Urothelium cell line (cell line): ENCODE data around the gene WBP1.
A peak's percentile ranks its signal among the peaks of the same experiment; 100 is the strongest.
"Not testable (repeated sequence)": the region's sequence is repeated elsewhere in the genome, so short reads cannot be mapped to it uniquely, and the experiment has no call there.

Experiments used
- DNase-seq: peaks from one replicate; pipeline ENCODE4 v3.0.0; 2011; ENCODE audit warnings: low spot score, mixed read lengths
- FAIRE-seq: peaks from 2 replicates; lab custom pipeline; 2011; peaks lifted over from hg19 to GRCh38; lab: Jason Lieb, UNC

The WBP1 gene

GRCh38 chr2:74448771-74449170, 9.5 kb upstream of the WBP1 start:
- DNase-seq (no peak), FAIRE-seq (no peak)

DNA sequence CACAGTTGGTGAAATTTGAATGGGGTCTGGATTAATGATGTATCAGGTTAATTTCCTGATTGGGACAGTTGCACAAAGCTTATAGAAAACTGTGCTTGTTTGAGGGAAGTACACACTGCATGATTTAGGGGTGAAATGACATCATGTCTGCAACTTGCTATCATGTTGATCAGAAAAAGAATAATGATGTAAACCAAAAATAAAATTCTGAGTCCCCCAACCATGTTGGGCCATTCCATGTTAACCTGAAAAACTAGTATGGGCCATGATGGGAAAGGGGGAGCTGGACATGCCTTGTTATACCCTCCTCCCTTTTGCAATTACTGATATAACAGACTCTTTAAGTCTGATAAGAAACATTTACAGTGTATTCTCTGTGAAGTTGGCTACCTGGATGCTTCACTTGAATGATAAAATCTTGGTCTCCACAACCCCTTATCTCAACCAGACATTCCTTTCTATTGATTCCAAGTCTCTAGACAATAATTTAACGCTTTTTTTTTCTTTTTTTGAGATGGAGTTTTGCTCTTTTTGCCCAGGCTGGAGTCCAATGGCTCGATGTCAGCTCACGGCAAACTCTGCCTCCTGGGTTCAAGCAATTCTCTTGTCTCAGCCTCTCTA, 7.6 kb upstream of the WBP1 start:
- DNase-seq, result no peak
- FAIRE-seq, result no peak

DNA sequence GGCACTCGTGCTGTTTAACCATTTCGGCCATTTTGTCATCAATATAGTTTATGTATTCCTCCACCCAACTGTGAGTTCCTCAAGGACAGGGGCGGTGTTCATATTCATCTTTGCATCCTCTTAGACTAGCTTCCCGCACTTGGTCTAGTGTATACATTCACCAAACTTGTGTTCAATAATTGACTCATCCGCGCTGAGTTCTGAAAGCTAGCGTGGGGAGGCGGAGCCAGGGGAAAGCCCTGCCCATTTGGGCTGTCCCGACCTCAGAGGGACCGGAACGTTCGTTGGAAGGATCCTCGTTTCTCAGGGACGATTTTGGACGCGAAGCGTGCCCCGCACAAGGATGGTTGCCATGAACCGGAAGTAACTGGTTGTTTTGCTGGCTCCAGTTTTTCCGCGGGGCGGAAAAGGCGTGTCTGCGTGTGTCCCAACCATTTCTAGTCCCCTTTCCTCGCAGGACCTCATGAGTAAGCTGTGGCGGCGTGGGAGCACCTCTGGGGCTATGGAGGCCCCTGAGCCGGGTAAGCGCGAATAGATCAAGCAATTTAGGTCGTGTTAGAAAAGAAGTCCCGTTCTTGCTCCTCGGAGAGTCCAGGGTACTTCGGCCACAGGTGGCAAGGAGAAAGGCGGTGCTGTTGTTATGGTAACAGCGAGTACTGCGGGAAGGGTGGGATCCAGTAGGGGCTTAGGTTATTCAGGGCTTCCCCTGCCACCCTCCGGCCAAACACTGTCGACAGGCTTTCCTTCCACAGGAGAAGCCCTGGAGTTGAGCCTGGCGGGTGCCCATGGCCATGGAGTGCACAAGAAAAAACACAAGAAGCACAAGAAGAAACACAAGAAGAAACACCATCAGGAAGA, 3.4 kb upstream of the WBP1 start, which contains the start of gene INO80B:
TSS of gene INO80B (plus strand) at position 434 of the 858 bp plus-strand sequence. CDS start at position 464, 30 bp downstream.
- FAIRE-seq (peak; percentile 70), DNase-seq (peak; percentile 94)

DNA sequence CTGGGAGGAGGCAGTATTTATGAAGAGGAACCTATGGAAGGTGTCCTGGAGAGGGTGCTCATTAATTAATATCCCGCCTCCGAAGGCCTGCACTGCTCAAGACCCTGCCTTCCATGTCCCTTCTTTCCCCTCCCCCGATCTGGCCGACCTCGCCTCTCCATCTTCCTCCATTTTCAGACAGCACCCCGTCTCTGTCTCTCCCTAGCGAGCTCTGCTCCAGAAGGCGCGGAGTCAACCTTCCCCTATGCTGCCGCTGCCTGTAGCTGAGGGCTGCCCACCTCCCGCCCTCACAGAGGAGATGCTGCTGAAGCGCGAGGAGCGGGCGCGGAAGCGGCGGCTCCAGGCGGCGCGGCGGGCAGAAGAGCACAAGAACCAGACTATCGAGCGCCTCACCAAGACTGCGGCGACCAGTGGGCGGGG, 1.1 kb upstream of the WBP1 start:
- FAIRE-seq (no peak), DNase-seq (no peak)

GRCh38 chr2:74457549-74458131, 598 bp upstream of the WBP1 start:
- DNase-seq, result peak; percentile 73
- FAIRE-seq, result peak; percentile 55

DNA sequence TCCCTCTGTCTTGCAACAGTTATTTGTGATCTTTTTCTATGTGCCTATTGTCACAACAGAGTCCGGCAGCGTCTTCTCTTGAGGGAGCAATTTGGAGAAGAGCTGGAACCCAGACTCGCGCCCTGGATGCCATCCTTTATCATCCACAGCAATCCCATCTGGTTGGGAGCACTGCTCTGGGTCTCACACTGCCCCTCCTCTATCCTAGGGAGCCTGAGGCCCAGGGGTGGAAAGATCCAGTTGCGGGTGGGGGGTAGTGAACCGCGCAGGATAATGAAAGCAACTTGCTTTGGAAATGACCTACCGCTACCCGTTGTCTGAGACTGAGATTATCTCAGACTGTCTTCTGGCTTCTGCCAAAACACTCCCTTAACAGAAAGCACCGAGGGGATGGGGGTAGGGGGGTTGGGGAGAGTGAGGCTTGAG, 713 bp downstream of the WBP1 start:
- DNase-seq, result no peak

GRCh38 chr2:74459503-74460118, 1.4 kb downstream of the WBP1 start:
- not testable (repeated sequence) for DNase-seq, FAIRE-seq

More for the DNA sequence above, 713 bp downstream of the WBP1 start:
- no peak for FAIRE-seq

DNA sequence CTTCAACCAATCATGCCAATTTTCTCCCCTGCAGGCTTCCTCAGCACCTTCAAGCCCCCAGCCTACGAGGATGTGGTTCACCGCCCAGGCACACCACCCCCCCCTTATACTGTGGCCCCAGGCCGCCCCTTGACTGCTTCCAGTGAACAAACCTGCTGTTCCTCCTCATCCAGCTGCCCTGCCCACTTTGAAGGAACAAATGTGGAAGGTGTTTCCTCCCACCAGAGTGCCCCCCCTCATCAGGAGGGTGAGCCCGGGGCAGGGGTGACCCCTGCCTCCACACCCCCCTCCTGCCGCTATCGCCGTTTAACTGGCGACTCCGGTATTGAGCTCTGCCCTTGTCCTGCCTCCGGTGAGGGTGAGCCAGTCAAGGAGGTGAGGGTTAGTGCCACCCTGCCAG, 1.9 kb downstream of the WBP1 start:
- FAIRE-seq, DNase-seq: not testable (repeated sequence)

GRCh38 chr2:74461187-74462053, 3.2 kb downstream of the WBP1 start:
- FAIRE-seq, result no peak
- no peak for DNase-seq

DNA sequence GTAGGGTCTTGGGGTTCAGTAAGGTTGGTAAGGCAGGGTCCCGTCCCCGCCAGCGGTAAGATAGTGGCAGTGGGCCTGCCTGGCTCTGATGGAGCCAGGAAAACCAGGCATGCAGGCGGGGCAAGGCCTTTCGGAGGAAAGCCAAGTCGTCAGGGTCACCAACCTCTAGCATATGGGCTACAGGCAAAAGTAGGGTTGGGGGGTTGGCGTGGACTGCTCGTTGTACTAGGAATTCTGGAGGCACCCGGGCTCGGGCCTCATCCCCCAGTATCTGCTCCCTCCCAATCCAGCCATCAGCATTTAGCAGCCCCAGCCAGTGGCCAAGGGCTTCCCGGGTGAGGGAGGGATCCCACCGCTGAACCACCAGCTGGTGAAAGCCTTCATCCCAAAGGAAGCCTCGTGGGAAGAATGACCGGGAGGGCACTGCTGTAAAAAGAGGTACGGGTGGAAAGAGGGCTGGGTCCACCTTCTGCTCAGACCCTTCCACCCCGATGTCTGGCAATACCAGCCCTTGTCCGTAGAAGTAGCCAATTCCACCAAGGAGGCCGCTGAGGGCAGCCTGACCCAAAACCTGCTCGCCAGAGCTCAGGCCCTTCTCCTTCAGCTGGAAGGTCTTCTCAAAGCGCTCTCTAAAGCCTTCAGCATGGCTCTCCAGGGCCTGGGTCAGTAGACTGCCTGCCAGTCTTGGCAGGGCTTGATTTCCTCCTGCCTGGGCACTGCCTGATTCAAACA, 4.0 kb downstream of the WBP1 start:
- no peak for FAIRE-seq

GRCh38 chr2:74462786-74463105, 4.5 kb downstream of the WBP1 start:
- FAIRE-seq, result no peak

More for the DNA sequence above, 4.0 kb downstream of the WBP1 start:
- no peak for DNase-seq

GRCh38 chr2:74464406-74464805, 6.2 kb downstream of the WBP1 start:
- no peak for DNase-seq
- no peak for FAIRE-seq

More at GRCh38 chr2:74462786-74463105, 4.5 kb downstream of the WBP1 start:
- DNase-seq, result no peak

DNA sequence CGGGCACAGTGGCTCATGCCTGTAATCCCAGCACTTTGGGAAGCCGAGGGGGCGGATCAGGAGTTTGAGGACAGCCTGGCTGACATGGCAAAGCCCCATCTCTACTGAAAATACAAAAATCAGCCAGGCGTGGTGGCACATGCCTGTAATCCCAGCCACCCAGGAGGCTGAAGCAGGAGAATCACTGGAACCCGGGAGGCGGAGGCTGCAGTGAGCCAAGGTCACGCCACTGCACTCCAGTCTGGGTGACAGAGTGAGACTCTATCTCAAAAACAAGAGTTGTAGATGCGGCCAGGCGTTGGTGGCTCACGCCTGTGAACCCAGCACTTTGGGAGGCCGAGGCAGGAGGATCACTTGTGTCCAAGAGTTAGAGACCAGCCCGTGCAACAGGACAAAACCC, 12.5 kb downstream of the WBP1 start:
- FAIRE-seq, result not testable (repeated sequence)

DNA sequence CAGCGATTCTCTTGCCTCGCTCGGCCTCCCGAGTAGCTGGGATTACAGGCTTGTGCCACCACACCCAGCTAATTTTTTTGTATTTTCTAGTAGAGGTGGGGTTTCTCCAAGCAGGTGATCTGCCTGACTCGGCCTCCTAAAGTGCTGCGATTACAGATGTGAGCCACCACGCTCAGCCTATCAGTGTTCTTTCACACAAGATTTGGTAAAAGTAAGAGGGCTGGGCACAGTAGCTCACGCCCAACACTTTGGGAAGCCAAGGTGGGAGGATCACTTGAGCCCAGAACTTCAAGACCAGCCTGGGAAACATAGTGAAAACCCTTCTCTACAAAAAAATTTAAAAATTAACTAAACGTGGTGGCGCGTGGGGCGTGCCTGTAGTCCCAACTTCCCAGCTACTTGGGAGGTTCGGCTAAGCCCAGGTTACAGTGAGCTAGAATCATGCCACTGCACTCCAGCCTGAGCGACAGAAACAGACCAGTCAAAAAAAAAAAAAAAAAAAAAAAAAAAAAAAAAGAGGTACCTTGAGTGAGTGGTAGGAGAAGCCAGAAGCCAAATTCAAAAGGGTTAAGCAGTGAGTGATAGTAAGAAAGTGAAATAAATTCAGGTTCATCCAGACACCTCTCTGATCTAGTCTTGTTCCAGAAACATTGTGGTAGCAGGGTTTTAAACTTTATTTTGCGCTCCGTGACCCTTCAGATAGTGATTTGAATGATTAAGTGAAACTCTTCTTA, 13.3 kb downstream of the WBP1 start:
- DNase-seq (no peak), FAIRE-seq (no peak)

More for the DNA sequence above, 12.5 kb downstream of the WBP1 start:
- DNase-seq, result not testable (repeated sequence)

GRCh38 chr2:74472086-74472944, 14.1 kb downstream of the WBP1 start, which contains the start of gene MRPL53:
Gene MRPL53, minus strand, starts transcription at chr2:74472680. Its CDS starts 20 bp downstream, at chr2:74472660.
- DNase-seq (peak; percentile 92), FAIRE-seq (peak; percentile 85)

- FAIRE-seq, result no peak
Measured at GRCh38 chr2:74472945-74473258, 14.7 kb downstream of the WBP1 start.

DNA sequence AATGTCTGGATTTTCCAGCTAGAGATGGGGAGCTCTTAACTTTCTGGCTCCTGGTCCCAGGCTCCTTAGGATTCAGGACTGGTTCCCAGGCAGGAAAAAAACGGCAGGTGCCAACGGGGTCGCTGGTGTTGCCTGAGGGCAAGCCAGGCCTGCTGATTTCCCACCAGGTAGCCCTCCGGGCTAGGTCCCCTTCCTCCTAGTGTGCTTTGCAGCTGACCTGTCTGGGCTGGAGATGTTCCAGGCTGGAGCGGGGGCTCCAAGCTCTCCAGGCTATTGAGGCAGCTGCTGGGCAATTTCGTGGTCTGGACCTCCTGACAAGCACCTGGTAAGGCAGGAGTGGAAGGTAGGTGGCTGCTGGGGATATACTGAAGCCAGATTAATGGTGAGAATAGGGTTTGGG, 16.2 kb downstream of the WBP1 start:
- FAIRE-seq (no peak), DNase-seq (no peak)

More at GRCh38 chr2:74472945-74473258, 14.7 kb downstream of the WBP1 start:
- no peak for DNase-seq

DNA sequence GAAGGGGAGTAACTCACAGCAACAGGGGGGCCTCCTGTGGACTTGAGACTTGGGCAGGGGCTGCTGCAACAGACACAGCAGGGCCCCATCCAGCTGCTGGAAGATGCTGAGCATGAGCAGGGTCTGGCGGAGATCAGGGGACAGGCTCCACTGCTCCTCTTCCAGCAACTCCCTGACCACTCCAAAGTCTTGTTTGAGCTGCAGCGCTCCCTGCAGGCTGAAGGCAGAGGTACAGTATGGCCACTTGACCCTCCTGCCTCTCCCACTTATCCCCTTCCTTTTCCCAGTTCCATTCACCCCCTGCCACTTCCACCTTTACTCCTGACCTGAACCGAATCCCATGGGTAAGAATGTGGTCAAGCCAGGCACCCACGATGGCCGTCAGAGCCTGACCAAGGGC, 16.7 kb downstream of the WBP1 start:
- FAIRE-seq (no peak), DNase-seq (no peak)
